ENCODE measurements around the gene CDC42SE1.

The CDC42SE1 gene

GRCh38 chr1:151009674-151010345, 49.6 kb downstream of the CDC42SE1 start:
- no peak for TF ChIP-seq CTCF (conservative IDR thresholded peaks at IDR 0.05; ENCODE audit: low read length)
- peak overlapping the region; percentile 100 for H3K4me3 ChIP-seq (ENCODE audit: low read length)
- DNase-seq (ENCODE audit: low read depth), result no peak

GRCh38 chr1:151009206-151009587, 50.2 kb downstream of the CDC42SE1 start:
- no peak for TF ChIP-seq CTCF (conservative IDR thresholded peaks at IDR 0.05; ENCODE audit: low read length)
- H3K4me3 ChIP-seq (ENCODE audit: low read length), result peak overlapping the region; percentile 100
- DNase-seq (ENCODE audit: low read depth), result peak; percentile 67

GRCh38 chr1:151008244-151009205, 50.9 kb downstream of the CDC42SE1 start, which contains the start of gene PRUNE1:
PRUNE1 (plus strand) TSS chr1:151008449; CDS start chr1:151008633, 184 bp downstream.
- H3K4me3 ChIP-seq (ENCODE audit: low read length), result peak within 1 kb of the TSS; percentile 100
- no peak for TF ChIP-seq CTCF (conservative IDR thresholded peaks at IDR 0.05; ENCODE audit: low read length)
- peak; percentile 96 for DNase-seq (ENCODE audit: low read depth)

GRCh38 chr1:151007853-151008243, 51.6 kb downstream of the CDC42SE1 start:
- no peak for TF ChIP-seq CTCF (conservative IDR thresholded peaks at IDR 0.05; ENCODE audit: low read length)
- H3K4me3 ChIP-seq (ENCODE audit: low read length), result peak overlapping the region; percentile 54

GRCh38 chr1:151006327-151007052, 52.9 kb downstream of the CDC42SE1 start, which contains the start of gene MINDY1:
MINDY1 (minus strand) TSS chr1:151006902; CDS start chr1:151002617, 4,285 bp downstream.
- peak; percentile 75 for TF ChIP-seq CTCF (conservative IDR thresholded peaks at IDR 0.05; ENCODE audit: low read length)
- H3K4me3 ChIP-seq (ENCODE audit: low read length), result peak within 1 kb of the TSS; percentile 78
- peak; percentile 87 for DNase-seq (ENCODE audit: low read depth)

More at GRCh38 chr1:151007853-151008243, 51.6 kb downstream of the CDC42SE1 start:
- no peak for DNase-seq (ENCODE audit: low read depth)

GRCh38 chr1:151005729-151006319, 53.6 kb downstream of the CDC42SE1 start:
- peak overlapping the region; percentile 78 for H3K4me3 ChIP-seq (ENCODE audit: low read length)
- DNase-seq (ENCODE audit: low read depth), result no peak
- TF ChIP-seq CTCF (conservative IDR thresholded peaks at IDR 0.05; ENCODE audit: low read length), result no peak

Measured in AG10803 (cell line).